Breast epithelium (tissue), 3 donors: ENCODE measurements around the gene CACNA2D1.

ENCODE experiments used
- CTCF ChIP-seq, 3 donors: fragments of 450-650 bp; IDR thresholded peaks; one replicate each; pipeline ENCODE4 v1.5.1; 2016 to 2017; ENCODE audit warnings: antibody characterized with exemption in 3 of 3, mild to moderate bottlenecking in 3 of 3, moderate library complexity in 3 of 3
- POLR2AphosphoS5 ChIP-seq, 3 donors: sonication (generic); formaldehyde crosslinking; IDR thresholded peaks; one replicate each; pipeline ENCODE4 v1.6.1; 2017; ENCODE audit warnings: antibody characterized with exemption in 3 of 3

- no peak for TF ChIP-seq CTCF (IDR thresholded peaks at IDR 0.05)
- TF ChIP-seq POLR2AphosphoS5 (IDR thresholded peaks at IDR 0.05) = no peak
Observed at GRCh38 chr7:82273886-82274285, 169.7 kb downstream of the CACNA2D1 start.
